Smooth muscle cell (in vitro differentiated cells): ENCODE data around the gene PLPP1. TPM values are rescaled to one million over a fixed set of nuclear protein-coding genes. Genes with fewer than 3 reads are reported as not detected.

ENCODE experiments used
- DNase-seq: peaks from one replicate; lab custom pipeline; 2025; ENCODE audit not compliant: unreplicated experiment; lab: John Stamatoyannopoulos, UW
- H2AFZ ChIP-seq: fragments of 200-600 bp; sonication (generic); 2 replicates; pipeline ENCODE4 v1.6.0; 2016; ENCODE audit warnings: antibody characterized with exemption, low read depth, mild to moderate bottlenecking
- H3F3A ChIP-seq: fragments of 200-600 bp; sonication (generic); 2 replicates; pipeline ENCODE4 v1.6.0; 2017; ENCODE audit warnings: antibody characterized with exemption, low read depth
- H3K27ac ChIP-seq: fragments of 200-600 bp; sonication (generic); 2 replicates; pipeline ENCODE4 v1.5.1; 2016; ENCODE audit warnings: low read depth, mild to moderate bottlenecking
- H3K27me3 ChIP-seq: fragments of 200-600 bp; sonication (generic); 2 replicates; pipeline ENCODE4 v1.6.1; 2016; ENCODE audit warnings: low read depth, mild to moderate bottlenecking
- H3K36me3 ChIP-seq: fragments of 200-600 bp; sonication (generic); 2 replicates; pipeline ENCODE4 v1.5.1; 2016; ENCODE audit warnings: low read depth
- H3K4me1 ChIP-seq: fragments of 200-600 bp; sonication (generic); 2 replicates; pipeline ENCODE4 v1.5.1; 2016; ENCODE audit warnings: low read depth
- H3K4me2 ChIP-seq: fragments of 200-600 bp; sonication (generic); 2 replicates; pipeline ENCODE4 v1.6.0; 2016; ENCODE audit warnings: mild to moderate bottlenecking
- H3K4me3 ChIP-seq: fragments of 200-600 bp; sonication (generic); 2 replicates; pipeline ENCODE4 v1.5.1; 2016; ENCODE audit warnings: mild to moderate bottlenecking
- H3K79me2 ChIP-seq: fragments of 200-600 bp; sonication (generic); 2 replicates; pipeline ENCODE4 v1.6.0; 2016; ENCODE audit warnings: low read depth, mild to moderate bottlenecking
- H3K9ac ChIP-seq: fragments of 200-600 bp; sonication (generic); 2 replicates; pipeline ENCODE4 v1.6.0; 2016; ENCODE audit warnings: low read depth
- H3K9me3 ChIP-seq: fragments of 200-600 bp; sonication (generic); replicated peaks from 2 replicates; pipeline ENCODE4 v1.5.1; 2016; ENCODE audit warnings: low read depth
- H4K20me1 ChIP-seq: fragments of 200-600 bp; sonication (generic); 2 replicates; pipeline ENCODE4 v1.6.0; 2016; ENCODE audit warnings: low read depth
- CTCF ChIP-seq: fragments of 200-600 bp; sonication (generic); IDR thresholded peaks from 2 replicates; pipeline ENCODE4 v1.5.1; 2017; ENCODE audit warnings: borderline replicate concordance, mild to moderate bottlenecking, antibody characterized with exemption; ENCODE audit not compliant: insufficient read depth, poor library complexity, severe bottlenecking
- WGBS: methylation state at CpG from one replicate; pipeline ENCODE4 v1.1.7; 2016; ENCODE audit warnings: low lambda C conversion rate; 5-methylcytosine and 5-hydroxymethylcytosine counted together
- polyA plus RNA-seq: library from polyadenylated mRNA; unstranded; fragments of >200 nt; fragmentation: Nextera tagmentation; extraction: Ambion mirVana; gene quantifications from 2 replicates; pipeline ENCODE4 v1.2.1, GENCODE V29; 2016
- total RNA-seq: library from RNA; depleted of rRNA; stranded (reverse); fragments of >200 nt; gene quantifications from 2 replicates; pipeline ENCODE4 v1.2.3, GENCODE V29; 2014

The PLPP1 gene
- total and polyA plus RNA-seq, 2 experiments from 2014 or later, result 47.2 to 108 TPM

GRCh38 chr5:55451976-55452375, 82.8 kb downstream of the PLPP1 start:
- Histone ChIP-seq H3F3A (no peaks in the 10 kb centered on the region), H3K27me3 (no peaks in the 10 kb centered on the region), H3K9ac (no peak overlapping the region), H3K4me2 (no peak overlapping the region), H3K9me3 (no peaks in the 10 kb centered on the region), H3K27ac (no peak overlapping the region), H4K20me1 (no peaks in the 10 kb centered on the region), H3K79me2 (peaks cover 7% of the 10 kb centered on the region), H3K4me1 (no peaks in the 10 kb centered on the region), H3K36me3 (no peaks in the 10 kb centered on the region), H3K4me3 (no peak overlapping the region), H2AFZ (no peak overlapping the region)
- 100% methylated on average over 2 of the region's 2 CpGs for WGBS
- DNase-seq, result no peak
- no peak for TF ChIP-seq CTCF

GRCh38 chr5:55450050-55450765, 84.6 kb downstream of the PLPP1 start:
- no peaks in the 10 kb centered on the region for H3K4me1 ChIP-seq
- no peaks in the 10 kb centered on the region for H3K36me3 ChIP-seq
- H3K9me3 ChIP-seq, result no peaks in the 10 kb centered on the region
- no peak overlapping the region for H3K9ac ChIP-seq
- H3K4me2 ChIP-seq, result peak overlapping the region; percentile 44
- no peaks in the 10 kb centered on the region for H4K20me1 ChIP-seq
- TF ChIP-seq CTCF, result no peak
- DNase-seq, result no peak
- no peaks in the 10 kb centered on the region for H3F3A ChIP-seq
- H3K27me3 ChIP-seq, result no peaks in the 10 kb centered on the region
- peaks cover 4% of the 10 kb centered on the region for H3K79me2 ChIP-seq
- no peak overlapping the region for H2AFZ ChIP-seq
- 54% methylated on average over 4 of the region's 4 CpGs for WGBS
- H3K4me3 ChIP-seq, result no peak overlapping the region
- peak overlapping the region; percentile 71 for H3K27ac ChIP-seq

GRCh38 chr5:55446640-55447351, 88.0 kb downstream of the PLPP1 start:
- Histone ChIP-seq H2AFZ (no peak overlapping the region), H4K20me1 (no peaks in the 10 kb centered on the region), H3K4me2 (peak overlapping the region; percentile 41), H3K4me1 (peaks cover 2% of the 10 kb centered on the region), H3K9me3 (no peaks in the 10 kb centered on the region), H3K9ac (no peak overlapping the region), H3K4me3 (no peak overlapping the region), H3F3A (no peaks in the 10 kb centered on the region), H3K36me3 (no peaks in the 10 kb centered on the region), H3K27ac (peak overlapping the region; percentile 17), H3K79me2 (peaks cover 4% of the 10 kb centered on the region), H3K27me3 (no peaks in the 10 kb centered on the region)
- no peak for TF ChIP-seq CTCF
- WGBS, result 31% methylated on average over 8 of the region's 8 CpGs
- no peak for DNase-seq
